Anterior cingulate cortex (tissue), 58 donors: Measurements from ENCODE around the gene WARS2.

Source experiments
- DNase-seq, 58 donors: peaks; one replicate each; lab custom pipeline; 2025; lab: John Stamatoyannopoulos, UW

Gene WARS2

DNA sequence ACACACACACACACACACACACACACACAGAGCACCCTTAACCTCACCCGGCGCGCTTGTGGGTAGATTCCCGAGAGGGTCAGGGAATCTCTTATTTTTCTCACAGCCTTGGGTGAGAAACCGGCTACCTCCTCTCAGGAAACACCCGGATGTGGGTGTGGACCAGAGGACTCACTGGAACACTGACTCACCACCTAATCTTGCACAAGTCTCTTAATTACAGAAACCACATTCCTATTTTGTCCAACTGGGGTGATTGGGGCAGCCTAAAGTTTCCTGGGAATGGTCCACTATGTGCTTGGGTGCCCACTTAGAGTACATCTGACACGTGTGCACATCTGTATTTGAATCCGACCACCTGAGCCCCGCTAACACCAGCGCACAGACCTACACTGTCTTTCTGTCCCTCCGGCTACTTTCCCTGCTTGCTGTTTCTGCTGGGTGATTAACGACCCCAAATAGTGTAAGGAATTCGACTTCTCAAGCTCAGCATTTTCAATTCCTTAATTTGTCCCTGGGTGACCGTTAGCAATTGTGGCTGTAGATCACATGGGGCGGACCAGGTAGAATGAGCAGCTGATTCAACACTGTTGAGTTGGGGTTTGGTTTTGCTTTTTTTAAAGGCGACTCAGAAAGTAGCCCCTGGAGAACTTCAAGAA is 138.3 kb downstream of the WARS2 start:
- no peak for DNase-seq

DNA sequence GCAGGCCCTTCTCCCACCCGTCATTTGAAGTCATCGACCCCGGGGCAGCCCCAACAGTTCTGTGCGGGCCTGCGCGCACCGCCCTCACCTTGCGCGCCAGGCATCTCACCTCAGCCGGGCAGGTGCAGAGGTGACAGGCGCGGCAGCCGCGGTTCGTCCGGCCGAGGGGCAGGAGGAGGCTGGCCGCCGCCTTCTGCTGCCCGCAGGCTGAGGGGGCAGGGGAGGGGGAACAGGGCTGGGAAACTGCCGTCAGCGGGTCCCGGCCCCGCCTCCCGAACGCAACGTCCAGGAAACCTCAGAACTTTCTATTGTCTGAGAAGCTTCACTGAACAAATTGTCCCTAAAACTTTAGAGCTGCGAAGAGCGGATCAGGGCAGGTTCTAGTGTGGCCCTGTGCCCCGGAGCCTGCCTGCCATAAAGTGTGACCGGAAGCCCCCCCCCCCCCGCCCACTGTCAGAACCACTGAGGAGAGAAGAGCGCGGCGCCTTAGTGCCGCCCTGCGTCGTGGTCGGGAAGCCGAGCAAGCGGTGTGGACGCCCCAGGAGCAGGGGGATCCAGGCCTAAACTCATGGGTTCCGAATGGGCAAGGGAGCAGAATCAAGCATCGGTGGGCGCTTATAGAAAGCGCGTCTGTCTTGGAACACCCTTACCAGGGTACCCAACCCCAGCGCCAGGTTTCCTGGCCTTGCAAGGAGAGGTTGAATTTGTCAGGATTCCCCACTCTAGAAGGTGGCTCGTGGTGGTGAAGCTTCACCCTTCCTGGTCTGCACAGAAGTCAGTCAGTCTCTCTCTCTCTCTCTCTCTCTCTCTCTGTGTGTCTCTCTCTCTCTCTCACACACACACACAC is 139.0 kb downstream of the WARS2 start:
- no peak for DNase-seq

DNA sequence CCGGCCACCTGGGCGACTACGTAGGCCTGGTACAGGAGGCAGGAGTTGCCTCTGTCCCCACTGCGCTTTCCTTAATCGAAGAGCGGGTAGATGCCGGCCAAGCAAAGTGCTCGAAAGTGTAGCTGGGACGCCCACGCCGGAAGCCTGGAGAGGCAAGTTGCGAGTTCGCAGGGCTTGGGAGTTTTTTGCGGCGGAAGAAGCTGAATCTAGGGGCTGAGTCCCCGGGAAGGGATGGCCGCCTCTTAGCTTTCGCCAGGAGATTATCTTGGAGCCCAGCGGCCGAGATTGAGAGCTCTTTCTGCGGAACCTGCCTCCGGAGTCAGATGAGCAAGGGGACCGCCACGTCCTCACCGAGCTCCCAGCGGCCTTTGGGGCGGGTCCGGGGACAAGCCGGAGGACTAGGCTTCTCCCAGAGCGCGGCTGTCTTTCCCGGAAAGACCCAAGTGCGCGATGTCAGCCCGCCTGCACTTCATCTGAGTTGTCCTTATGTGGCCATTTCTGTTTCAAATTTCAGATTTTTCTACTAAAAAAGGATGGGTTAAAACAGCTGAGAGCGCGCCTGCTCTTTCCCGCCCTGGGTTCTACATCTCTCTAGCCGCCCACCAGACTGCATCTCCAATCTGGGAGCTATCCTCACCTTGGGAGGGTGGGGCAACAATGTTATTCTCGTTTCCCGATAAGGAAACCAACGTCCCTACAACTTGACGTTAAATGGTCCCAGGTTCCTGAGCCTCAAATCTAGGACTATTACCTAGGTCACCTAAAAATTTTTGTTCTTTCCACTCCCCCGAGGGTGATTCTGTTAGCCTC is 139.9 kb downstream of the WARS2 start:
- DNase-seq, result no peak

DNA sequence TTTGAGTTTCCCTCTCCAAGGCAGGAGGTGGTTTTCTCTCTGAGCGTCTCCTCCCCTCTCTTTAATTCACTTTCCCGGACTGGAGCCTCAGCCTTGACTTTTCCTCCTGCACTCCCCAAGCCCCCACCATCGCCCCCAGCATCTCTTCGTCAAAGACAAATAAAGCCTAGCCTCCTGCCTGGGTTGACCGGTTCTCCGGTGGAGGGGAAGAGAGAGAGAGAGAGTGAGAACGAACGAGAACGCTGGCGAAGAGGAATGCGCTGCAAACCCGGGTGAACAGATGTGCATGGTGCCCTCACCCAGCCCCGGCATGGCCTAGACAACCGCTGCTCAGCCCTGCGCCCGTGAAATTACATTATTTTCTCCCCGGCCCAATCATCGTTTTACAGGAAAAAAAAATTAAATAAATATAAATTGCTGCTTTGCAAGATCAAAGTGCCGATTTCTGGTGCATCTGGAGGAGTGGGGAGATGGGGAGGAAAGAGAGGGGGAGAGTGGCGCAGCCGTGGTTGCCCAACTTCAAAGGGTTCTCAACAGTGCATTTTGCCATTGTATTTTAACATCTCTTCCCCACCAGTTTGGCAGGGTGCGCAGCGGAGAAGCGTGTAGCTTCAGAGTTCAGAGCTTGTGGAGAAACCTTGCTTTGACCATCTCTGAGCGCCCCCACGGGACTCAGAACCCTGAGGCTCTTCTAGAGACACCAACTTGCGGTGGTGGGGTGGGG is 140.9 kb downstream of the WARS2 start:
- DNase-seq, result no peak

DNA sequence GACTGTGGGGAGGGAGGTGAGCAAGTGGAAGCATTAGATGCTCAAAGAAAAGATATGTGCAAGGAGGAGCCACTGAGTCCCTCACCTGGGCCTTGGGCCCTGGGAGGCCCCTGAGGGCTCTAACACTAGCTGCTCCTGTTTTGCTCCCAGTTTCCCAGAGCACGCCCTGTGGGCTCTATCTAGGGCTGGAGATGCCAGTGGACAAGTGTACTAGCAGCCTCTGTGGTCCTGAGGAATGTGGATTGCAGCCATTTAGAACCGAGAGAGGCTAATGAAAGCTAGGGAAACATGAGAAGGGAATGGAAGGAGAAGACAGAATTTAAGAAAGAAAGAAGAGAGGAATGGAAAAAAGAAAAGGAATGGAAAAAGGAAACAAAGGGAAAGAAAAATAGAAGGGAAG is 142.3 kb downstream of the WARS2 start:
- no peak for DNase-seq

DNA sequence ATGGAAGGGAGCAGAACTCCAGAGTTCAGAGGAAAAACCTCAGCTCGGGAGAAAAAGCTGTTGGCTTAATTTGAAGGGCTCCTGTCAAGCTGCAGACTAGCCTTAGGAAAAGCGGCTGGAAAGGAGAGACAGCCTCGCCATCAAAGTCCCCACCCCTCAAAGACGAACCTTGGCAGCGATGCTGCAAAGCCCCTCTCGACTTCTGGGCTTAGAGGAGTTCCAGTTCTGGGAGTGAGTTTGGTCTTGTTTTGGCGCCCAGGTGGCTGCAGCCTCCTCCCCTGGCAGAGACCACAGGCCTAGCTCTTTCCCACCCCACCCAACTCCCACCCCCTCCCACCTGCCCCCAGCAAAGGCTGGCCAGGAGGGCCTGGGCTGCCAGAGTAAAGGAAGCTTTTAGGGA is 143.2 kb downstream of the WARS2 start:
- DNase-seq, result no peak

DNA sequence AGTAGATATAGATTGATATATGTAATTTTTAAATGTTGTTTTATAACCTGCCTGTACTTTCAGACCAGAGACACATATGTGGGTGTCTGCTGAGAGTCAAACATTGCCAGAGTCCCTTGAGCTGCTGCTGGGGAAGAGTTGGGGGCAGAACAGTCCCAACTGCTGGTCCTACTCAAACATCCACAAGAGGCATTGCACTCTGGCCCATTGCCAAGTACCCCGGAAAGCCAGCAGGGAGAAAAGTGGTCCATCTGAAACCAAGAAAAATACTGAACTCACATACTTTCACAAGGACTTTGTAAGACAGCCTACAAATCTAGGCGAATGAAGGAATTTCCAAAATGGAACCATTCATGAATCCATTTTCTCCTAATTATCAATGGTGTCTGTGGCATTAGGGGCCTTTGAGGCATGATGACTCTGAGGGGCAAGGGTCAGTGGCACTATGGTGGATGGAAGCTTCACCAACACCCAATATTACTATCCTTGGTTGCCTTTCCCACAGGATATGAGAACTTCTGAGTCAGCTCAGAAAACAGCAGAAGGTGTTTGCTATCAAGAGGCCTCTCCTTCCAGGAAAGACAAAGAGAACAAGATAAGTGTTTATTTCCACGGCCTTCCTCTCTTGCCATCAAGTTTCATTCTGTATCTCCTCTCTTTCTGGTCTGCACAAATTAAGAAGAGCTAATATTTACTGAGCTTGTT is 145.0 kb downstream of the WARS2 start:
- DNase-seq, result no peak

DNA sequence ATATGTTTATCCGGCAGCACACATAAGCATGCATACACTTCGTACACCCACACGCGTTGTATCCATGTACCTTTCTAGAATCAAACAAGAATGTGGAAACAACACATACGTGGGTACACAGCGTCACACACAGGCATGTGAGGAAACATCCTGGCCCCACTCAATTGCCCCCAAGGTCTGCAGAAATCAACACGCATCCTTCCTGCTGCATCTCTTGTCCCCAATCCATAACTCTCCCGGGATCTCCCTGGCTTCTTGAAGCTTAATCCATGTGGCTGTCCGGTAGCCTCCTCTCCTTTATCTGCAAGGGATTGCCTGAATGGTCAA is 146.8 kb downstream of the WARS2 start:
- DNase-seq, result no peak

DNA sequence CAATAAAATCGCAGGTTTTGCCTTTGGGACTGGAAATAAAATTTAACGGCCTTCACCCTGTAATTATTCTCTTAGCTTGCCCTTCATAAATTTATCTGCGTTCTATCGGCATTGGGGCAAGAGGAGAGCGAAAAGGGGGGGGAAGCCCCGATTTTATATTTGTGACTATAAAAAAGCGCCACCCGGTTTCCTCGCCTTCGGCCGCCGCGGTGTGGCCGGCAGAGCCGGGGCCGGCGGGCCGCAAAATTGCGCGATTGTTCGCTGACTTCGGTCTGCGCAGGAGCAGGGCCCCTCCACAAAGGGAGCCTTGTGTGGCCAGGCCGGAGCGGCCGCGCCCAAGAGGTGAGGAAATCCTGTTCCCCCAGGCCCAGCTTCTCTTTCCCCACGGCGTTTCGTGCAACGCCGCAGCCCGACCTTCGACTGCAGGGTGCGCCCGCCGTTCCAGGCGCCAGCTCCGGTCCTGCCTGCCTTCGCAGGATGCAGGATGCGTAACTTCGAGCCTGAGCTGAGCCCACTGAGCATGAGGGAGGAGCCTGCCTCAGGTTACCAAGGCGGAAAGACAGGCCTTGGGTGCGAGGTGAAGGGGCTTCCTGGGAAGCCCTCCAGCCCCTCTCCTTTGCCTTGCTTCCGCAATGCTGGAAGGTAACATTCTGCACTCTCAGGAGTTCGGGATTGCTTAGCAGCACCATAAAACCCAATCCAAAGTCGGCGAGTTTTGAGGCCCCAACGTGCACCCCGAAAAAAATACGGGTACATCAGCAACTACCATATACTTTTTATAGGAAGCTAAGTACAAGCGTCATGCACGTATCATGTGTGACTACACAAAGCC is 147.4 kb downstream of the WARS2 start:
- DNase-seq, result no peak

DNA sequence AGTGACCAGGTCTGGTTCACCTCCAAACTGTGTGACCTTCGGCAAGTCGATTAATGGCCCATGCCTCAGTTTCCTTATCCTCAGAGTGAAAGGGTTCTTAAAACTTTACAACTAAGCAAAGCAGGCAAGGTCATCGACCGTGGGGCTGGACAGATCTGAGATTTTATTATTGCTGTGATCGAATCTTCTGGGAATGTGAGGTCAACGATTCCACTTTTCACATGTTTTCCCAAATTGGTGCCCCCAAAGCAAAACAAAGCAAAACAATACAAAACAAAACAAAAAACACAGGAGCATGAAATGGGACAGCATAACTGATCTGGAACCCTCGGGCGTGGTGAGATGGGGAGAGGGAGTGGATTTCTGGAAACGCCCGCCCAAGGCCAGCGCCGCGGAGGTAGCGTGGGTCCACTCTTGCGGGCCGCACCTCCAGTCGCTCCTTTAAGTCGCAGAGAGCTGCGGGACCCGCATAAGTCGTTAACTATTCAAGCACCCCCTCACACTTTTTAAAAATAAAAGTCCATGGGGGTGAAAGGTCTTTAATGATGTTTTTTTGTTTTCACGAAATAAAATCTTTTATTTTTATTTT is 148.1 kb downstream of the WARS2 start:
- no peak for DNase-seq

DNA sequence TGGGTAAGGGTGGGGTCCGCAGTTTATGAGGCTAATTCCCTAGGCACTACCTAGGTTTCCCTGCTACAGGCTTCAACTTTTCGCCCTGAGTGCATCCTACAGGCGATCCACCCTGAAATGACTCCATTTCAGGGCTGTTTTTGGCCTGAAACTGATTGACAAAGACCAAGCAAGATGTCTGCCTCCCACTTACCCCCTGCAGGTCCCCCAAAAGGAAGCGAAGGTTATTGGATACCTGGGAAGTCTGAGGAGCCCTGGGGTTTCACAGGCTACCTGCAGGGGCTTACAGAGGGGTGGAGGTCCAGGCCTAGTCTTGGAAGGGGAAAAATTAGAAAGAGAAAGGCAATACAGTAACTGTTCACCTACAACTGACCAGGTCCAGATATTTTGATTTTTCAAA is 149.0 kb downstream of the WARS2 start:
- DNase-seq, result no peak

DNA sequence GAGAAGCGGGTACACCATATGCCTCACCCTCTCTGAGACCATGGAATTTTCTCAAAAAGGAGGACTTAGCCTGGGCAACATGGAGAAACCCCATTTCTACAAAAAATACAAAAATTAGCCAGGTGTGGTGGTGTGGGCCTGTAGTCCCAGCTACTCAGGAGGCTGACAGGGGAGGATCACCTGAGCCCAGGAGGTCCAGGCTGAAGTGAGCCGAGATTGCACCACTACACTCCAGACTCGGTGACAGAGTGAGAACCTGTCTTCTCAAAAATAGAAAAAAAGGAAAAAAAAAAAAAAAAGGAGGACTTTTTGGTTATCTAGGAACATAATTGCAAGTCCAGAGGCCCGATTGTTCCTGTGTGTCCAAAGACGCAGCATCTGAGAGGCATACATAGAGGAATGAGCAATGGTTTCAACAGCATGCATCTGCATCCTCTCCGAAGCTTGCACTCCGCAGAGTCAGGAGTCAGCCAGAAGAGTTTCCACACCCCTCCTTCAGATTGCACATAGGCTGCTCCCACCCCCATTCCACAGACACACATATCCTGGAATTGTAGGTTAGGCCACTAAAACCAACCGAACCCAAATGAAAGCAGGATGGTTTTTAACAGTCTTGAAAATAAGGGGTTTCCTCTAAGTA is 149.8 kb downstream of the WARS2 start:
- no peak for DNase-seq

DNA sequence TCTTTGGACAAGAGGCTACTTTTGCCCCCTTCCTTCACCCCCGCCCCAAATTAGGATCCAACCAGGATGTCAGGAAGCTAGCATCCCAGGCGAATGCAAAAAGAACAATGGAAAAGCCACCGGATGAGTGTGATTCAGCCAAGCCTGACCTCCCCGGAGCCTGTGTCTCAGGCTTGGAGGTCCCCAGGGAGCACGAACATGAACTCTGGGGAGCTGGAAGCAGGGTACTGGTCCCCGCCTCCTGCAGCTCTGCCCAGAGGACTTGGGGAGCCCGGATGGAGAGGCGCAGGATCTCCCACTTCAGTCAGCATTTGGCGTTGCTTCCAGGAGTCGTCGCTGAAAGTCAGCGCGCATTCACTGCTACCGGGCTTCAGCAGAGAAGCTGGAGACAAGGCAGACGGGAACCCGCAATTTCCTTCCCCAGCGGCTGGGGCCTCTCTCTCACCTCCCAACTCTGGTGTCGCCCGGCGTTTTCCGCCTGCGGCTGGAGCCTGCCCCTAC is 150.5 kb downstream of the WARS2 start:
- DNase-seq, result no peak

DNA sequence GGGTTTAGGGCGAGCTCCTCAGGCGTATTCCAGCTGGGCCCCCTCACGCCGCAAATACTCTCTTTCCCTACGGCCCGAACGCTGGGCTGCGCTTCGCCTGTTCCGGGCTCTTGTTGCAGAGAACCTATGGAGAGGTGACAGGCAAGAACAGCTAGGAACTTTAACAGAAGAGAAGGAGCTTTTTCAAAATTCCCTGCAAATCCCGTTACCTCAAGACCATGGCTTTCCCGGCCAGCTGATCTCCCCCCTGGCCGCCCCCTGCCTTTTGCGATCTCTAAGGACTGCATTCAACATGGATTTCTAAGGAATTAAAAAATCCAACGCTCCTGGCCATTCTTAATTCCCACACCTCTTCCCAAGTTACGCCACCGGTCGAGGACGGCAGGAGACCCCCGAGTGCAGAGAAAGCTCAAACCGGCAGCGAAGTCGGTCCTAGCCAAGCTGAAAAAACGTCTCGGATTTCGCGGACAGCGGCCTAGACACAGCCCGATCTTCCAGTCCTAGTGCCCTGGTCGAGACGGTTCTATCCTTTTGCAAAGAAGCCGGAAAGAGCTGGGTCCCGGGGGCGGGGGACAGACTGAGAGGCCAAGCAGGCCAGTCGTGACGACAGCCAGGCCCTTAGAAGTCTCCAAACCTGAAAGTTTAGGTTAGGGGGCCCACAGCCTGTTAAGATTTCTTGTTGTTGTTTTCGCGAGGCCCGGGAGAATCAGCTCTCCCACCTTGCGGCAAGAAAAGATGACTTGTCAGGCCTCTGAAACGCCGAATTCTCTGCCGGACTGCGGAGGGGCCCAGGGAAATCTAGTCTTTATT is 151.2 kb downstream of the WARS2 start:
- DNase-seq, result no peak

DNA sequence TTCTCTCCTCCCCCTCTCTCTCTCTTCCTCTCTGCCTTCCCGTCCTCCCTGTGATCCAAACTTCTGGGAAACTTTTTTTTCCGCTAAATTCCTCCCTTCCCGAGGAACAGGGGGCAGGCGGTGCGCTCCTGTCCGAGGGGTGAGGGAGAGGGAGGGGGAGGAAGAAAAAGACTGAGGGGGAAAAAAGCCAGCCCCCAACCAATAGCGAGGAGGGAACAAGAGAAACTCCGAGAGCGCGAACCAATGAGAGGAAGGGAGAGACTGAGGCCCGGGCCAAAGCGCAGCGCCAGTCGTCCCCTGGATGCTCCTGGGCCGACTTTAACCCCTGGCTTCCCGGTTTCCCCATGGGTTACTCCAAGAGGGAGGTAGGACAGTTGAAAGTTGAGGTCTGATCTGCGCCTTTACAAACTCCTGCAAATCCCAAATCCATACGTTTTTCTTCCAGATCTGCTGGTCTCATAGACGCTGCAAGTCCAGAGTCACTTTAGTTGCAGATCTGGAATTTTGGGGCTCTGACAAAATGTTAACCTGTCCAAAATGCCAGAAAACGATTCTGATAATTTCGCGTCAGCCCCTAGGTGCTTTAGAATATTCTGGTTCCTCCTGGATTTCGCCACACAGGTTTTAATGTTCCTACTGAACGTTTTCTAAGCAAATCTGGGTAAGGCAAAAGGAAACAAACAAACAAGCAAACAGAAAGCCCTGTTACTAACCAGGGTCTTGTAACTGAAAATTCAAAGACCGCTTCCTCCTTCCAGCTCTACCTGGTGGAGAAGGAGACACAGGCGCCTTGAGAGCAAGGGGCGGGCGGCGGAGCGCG is 152.1 kb downstream of the WARS2 start, which contains the start of gene TBX15:
Gene TBX15 (minus strand): TSS at position 158 of the 820 bp plus-strand sequence. CDS start 548 bp downstream, outside the sequence.
- DNase-seq, result no peak

DNA sequence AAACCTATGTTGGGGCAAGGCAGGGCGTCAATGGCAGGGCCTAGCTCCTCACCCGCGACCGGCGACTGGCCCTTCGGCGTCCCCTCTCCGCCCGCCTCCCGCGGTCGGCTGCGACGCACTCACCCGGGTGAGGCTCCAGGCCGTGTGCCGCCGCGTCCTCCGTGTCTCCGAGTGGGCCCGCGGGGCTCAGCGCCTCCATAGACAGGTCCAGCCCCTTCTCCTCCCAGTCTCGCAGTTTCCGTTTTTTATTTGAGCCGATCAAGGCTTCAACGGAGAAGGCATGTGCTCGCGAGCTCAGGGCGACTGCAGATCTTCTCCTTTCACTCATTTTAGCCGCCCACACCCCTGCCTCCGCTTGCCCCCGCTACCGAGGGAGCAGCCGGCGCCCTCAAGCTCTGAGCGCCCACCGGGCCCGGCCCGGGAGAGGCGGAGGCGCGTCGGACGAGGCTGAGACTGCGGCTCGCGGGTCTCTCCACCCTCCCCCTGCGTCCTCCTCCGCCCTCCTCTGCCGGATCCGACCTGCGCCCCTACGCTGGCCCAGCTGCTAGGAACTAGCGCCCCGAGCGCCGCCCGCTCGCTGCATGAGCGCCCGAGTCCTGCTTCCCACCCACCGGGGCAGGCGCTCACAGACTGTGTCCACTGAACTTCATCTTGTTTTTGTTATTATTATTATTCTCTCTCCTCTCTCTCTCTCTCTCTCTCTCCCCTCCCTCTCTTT is 152.8 kb downstream of the WARS2 start:
- DNase-seq, result no peak
